C4-2B (cell line): ENCODE measurements around the gene SLC25A40.

Experiments
- CTCF ChIP-seq: fragments of 450-650 bp; conservative IDR thresholded peaks from 2 replicates; pipeline ENCODE4 v1.5.1; 2017; ENCODE audit warnings: mild to moderate bottlenecking
- ZFX ChIP-seq: fragments of 450-650 bp; IDR thresholded peaks from 2 replicates; pipeline ENCODE4 v1.6.1; 2017

GRCh38 chr7:87874066-87874465 lies 2.1 kb downstream of the SLC25A40 start:
- TF ChIP-seq CTCF (no peak), ZFX (no peak)
